GM21367 (cell line): ENCODE data around the gene FAM228A.

ENCODE experiments used
- ATAC-seq: cut with Tn5 transposase; IDR thresholded peaks from one replicate; pipeline ENCODE4 v1.9.1; 2021; ENCODE audit not compliant: unreplicated experiment

The FAM228A gene

DNA sequence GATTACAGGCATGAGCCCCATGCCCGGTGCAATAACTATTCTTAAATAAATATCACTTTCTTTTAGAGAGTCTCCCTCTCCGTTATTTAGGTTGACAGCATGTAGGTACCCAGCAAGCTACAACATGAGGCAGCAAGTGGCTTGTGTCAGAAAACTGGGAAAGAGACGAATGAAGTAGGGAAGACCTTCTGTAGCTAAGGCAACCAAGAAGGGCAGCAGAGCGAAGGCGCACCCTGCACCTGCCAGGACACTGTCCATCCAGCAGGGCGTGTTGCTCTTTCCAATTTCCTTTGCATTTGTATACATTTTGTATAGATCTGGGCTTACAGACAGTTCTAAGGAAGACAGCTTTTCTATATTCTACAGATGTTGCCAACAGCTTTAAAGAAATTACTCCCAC lies 48.1 kb downstream of the FAM228A start:
- ATAC-seq, result no peak

DNA sequence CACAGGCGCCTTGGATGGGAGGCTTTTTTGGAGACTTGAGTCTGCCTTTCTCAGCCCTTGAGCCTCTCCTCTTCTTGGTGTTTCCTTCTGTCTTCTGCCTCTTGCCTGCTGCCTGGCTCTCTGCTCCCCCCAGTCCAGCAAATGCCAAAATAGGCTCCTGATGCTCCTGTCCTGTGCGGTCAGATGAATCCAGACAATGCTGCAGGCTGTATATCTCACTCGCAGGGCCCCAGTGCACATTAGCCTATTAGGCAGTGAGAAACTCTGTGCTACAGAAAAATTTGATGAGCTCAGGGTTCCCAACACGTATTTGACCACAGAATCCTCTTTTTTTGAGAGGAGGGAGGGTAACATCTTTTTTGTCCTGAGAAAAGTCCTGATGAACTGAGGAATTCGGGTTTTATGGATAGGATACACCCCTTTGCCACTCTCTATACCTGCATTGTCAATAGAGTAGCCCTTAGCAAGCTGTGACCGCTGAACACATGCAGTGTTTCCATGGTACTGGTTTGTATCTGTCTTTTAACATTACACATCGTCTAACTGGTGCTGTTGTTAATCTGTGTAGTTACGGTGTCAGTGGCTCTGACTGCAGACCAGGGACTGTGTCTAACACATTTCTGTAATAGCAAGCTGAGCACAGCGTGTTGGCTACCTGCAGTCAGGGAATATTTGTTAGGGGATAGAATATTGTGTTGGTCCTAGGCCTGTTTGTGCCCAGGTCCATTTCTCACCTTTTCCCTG lies 50.8 kb downstream of the FAM228A start:
- no peak for ATAC-seq

DNA sequence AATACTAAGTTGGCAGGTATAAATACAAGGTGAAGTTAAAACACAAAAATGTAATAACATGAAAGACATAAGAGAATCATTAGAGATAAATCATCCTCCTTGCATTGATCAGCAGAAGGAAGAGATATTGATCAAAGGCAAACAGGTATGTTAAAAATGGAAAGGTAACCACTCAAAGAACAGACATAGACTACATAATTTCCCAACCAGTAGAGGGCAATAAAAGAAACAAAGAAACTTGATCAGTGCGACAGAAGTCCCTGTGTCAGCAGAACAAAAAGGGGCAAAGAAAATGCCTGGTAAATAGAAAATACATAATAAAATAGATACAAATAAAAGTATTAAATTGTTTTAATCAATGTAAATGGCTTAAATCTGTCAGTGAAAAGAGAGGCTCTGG lies 53.6 kb downstream of the FAM228A start:
- no peak for ATAC-seq

DNA sequence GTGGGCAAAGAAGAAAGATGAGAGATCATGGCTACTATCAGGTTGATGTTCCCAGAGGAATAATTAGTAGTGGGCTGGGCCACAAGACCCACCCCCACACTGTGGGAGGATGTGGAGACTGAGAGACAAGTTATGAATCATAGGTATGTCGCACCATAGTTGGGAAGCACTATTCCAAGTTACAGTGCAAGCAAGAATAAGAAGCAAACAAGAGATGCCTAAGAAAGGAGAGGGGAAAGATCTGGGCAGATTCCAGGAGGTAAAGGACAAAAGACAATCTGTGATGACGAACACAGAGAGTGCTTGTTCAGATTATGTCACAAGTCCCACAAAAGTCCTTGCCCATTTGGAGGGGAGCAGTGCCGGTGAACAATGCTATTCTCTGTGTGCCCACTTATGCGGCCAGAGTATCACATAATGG lies 56.6 kb downstream of the FAM228A start:
- ATAC-seq, result no peak

DNA sequence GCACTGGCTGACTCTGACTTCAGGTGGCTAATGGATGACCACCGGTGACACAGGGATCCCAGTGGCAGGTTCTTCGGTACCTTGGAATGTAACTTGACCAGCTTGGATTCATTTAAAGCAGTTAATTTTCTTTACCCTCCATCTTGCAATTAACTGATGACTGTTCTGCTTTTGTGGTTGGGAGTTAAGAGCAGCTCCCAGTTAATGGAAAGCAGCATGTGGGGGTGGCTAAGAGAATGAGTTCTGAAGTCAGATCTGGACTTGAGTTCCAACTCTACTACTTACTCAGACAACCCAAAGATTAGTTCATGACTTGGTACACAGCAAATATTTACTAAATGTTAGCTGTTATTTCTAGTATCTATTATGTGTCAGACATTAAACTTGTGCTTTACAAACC lies 58.5 kb downstream of the FAM228A start:
- ATAC-seq, result no peak

DNA sequence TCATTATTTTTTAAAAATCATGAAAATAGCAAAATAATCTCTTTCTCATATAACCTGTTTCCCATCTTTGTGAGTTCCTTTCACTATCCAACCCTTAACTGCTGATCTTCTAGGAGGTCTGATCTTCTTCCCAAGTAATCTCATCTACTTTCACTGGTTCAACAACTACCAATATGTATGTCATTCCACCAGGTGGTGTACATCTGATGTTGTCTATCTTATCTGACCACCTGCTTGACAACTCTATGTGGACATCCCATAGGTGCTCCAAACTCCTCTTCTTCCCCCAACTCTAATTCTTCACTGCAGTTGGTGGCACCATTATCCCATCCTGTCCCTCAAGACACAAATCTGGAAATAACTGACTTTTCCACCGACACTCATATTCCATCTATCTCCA lies 62.5 kb downstream of the FAM228A start:
- ATAC-seq, result no peak

DNA sequence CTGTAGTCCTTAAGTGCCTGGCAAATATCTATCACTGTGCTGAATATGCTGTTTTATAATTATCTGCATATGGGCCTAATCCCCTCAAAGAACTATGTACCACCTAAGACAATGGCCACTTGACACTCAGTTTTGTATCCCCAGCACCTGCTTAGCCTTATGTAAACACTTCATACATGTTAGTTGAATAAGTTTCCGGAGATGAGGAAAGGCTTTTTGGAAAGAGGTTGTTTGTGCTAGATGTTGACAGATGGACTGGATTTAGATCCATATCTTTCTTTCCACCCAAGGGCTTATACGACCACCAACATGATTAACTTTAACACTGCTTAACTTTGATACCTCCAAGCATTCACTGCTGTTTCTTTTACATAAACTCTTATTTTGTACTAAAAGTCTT lies 63.3 kb downstream of the FAM228A start:
- no peak for ATAC-seq

DNA sequence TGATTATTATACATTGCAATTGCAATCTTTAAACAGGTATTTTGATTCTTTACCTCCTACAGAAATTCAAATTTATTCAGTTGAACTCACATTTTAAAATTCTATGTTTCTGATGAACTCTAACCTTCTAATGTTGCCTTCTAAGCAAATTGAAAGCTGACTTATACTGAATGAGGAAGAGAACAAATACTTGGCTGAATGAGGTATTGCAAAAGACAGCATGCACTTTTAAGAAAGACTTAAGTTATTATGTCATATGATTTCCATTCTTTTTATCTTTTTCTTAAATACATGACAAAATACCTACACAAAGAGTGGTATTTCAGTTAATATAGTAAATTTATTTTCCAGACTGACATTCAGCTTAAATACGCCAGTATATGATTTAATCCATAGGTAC lies 64.7 kb downstream of the FAM228A start:
- no peak for ATAC-seq
